GM19455 (cell line): ENCODE data around the gene PAPPA.

Experiments used
- ATAC-seq: cut with Tn5 transposase; IDR thresholded peaks from one replicate; pipeline ENCODE4 v1.9.1; 2021; ENCODE audit not compliant: unreplicated experiment

PAPPA gene

DNA sequence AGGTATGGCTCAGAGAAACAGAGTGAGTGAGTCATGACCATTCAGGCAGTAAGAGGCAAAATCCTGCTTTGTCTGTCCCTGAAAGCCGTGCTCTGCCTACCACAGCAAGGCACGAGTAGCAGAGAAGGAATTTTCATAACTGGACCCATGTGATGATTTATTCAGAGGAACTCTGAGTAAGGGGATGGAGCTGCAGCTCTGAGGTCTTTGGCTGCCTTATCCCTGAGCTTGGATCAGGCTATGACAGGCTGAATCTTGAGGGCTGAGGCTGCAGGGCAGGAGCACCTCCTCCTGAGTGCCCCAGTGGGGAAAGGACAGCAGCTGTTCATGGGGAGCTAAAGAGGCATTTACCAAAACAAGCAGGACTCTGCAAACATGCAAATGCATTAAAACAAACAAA, 183.4 kb downstream of the PAPPA start:
- no peak for ATAC-seq

- no peak for ATAC-seq
Observed at GRCh38 chr9:116340270-116340669, 186.7 kb downstream of the PAPPA start.

- ATAC-seq, result no peak
Observed at GRCh38 chr9:116342061-116342460, 188.5 kb downstream of the PAPPA start.

DNA sequence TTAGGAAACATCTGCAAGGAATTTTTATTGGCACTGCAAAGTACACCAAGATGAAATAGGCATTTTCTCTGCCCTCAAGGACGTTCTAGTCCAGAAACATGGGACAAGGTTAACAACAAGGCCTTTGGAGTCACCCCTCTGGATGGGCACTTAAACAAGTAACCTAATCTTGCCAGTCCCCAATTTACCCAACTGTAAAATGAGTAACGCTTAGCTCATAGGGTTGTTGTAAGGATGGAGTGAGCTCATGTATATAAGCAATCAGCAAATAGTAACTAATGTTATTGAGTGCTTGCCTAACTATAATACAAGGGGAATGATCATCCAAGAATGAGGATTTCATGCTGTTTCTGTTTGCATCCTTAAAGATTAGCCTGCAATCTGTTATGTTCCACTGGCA, 189.3 kb downstream of the PAPPA start:
- ATAC-seq, result no peak

DNA sequence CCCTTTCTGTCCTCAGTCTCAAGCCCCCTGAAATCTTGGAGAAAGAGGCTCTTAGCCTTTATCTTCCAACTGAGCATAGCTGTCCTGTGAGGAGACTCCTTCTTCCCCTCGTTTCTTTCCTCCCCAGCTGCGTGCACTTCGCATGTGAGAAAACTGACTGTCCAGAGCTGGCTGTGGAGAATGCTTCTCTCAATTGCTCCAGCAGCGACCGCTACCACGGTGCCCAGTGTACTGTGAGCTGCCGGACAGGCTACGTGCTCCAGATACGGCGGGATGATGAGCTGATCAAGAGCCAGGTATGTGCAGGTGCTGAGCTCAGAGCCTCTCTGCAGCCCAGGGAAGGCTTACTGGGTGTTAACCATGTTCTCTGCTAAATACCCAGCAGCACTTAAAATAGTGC, 190.8 kb downstream of the PAPPA start:
- no peak for ATAC-seq

- no peak for ATAC-seq
Observed at GRCh38 chr9:116345393-116345792, 191.8 kb downstream of the PAPPA start.

DNA sequence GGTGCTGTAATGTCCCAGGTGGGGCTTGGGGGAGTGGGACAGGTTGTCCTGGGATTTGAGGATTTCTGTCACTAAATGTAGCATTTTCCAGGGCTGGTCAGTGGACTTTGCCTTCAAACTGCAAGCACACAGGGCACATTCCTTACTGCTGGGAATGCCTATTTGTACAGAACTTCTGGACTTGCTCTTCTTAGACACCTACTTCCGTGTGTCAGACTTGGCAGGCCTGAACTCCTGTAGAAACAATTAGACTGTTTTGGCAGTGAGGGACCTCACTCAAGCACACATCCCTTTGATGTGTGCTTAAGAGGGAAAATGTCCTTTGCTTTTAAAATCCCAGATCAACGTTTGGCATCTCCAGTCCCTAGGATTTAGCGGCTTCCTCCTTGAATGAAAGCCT, 192.2 kb downstream of the PAPPA start:
- ATAC-seq, result no peak

- no peak for ATAC-seq
Observed at GRCh38 chr9:116349684-116350083, 196.1 kb downstream of the PAPPA start.

DNA sequence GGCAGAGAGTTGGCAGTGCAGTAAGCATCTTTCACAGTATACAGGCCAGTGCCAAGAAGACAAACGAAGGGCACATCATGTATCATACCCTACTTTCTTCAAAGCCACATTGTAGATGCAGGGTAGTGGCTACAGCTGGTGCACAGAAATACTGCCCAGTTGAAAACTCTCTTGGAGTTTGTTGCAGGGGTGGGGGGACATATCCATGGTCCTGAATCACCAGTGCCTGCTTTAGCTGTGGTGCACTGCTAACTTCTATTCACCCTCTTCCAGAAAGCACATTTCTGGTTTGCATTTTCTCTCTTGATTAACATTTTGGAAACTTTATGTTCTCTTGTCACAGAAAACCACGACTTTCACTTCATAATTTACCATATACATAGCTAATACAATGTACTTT, 196.6 kb downstream of the PAPPA start:
- no peak for ATAC-seq

DNA sequence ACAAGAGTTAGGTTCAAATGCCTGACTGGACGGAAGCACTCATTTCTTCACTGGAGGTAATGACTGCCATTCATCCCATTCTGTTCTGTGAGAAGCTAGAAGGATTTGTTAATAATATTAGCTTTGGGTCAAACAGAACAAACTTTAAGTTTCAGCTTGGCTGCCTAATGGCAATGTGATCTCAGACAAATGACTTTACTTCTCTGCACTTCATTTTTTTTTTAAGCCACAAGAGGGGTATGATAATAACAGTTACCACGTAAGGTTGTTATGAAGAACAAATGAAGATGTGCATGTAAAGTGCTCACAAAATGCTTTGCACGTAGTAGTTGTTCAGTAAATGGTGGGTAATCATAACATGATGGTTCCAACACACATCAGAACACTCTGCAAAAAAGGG, 199.4 kb downstream of the PAPPA start:
- ATAC-seq, result no peak

DNA sequence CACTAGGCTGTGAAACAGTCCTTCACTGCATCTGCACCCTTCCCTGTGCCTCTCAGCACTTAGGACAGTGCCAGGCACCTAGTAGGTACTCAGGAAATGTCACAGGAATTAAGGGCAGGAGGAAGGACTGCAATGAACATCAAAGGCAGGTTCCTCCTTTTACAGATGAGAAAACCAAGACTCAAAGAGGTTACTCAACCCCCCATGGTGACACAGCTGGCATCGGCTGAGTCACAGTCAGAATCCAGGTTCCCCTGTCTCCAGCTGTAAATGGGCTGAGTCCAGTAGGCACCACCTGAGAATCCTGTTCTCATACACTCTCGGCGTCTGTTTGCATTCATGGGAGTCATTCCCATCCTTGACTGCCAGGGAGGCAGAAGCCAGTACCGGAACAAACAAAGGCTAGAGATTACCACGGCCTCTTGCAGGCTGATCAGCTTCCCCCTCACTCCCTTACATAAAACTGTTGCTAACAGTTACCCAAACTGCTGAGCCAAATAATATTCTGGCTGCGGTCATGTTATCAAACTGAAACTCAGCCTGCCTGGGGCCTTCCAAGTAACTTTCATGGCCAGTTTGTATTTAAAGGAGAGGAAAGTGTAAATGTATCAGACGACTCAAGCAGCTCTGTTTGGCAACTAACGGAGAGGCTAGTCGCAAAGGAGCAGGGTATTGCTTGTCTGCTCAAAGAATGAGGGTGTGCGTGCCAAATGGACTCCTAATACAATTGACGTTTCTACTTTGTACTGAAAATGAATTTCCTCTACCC, 201.7 kb downstream of the PAPPA start:
- no peak for ATAC-seq

- no peak for ATAC-seq
Observed at GRCh38 chr9:116358251-116358650, 204.7 kb downstream of the PAPPA start.

DNA sequence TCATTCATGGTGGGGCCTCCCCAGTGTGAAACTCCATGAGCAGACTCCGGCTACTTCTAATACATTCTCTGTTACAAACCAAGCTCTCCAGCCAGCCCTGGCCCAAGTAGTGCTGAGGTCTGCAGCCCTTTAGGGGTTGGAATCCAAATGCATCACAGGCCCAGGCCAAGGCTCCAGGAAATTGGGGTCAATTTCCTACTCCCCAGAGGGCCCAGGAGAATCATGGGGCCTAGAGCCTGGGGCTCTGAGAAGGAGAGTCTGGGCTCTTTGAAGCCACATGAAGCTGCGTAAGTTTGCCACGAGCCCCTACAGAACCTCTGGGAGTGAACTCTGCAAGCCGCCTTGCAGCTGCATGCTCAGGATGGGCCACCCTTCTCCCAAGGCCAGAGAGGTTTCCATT, 206.4 kb downstream of the PAPPA start:
- no peak for ATAC-seq

- no peak for ATAC-seq
Observed at GRCh38 chr9:116360989-116361388, 207.4 kb downstream of the PAPPA start.

DNA sequence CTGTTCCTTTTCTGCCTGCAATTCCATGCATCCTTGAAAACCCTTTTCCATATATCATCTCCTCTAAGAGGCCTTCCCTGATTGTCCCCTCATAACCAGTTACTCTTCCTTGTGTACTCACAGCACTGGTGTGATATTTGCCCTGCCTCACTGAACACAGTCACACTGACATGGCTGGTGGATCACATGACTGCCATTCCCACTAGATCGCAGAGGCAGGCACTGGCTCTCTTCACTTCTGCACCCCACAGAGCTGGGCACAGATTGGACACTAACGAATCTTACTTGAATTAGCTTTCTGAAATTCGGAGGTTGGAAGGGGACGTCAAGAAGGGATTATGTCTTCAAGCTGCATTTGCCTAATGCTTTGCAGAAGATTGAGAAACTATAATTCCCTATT, 208.0 kb downstream of the PAPPA start:
- ATAC-seq, result no peak

DNA sequence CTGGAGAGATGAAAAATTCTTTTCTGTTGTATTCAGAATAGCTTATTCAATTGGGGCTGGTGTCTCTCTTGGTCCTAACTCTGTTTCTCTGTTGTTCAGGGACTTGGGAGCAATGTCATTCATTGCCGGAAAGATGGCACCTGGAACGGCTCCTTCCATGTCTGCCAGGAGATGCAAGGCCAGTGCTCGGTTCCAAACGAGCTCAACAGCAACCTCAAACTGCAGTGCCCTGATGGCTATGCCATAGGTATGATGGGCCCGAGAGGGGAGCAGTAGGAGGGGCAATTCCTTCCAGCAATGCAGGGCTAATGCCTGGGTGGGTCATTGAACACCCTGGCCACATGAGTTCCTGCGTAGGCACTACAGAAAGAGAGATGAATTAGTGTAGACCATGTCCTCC, 208.9 kb downstream of the PAPPA start:
- no peak for ATAC-seq

GRCh38 chr9:116365056-116365471, 211.5 kb downstream of the PAPPA start:
- no peak for ATAC-seq

DNA sequence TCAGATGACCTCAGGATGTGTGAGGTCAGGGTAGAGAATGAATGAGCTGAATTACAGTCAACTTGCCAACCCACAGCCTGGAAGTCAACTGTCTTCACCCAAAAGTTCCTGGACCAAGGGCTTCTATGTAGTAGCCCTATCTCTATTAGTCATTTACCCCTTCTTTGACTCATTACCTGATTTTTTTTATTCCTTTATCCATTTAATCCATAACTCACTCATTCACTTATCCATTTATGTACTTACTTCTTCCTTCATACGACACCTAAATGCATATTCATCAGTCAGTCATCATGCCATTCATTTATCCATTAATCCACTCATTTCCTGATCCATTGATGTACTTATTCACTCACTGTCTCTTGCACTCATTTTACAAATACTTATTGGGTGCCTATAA, 212.7 kb downstream of the PAPPA start:
- ATAC-seq, result no peak

DNA sequence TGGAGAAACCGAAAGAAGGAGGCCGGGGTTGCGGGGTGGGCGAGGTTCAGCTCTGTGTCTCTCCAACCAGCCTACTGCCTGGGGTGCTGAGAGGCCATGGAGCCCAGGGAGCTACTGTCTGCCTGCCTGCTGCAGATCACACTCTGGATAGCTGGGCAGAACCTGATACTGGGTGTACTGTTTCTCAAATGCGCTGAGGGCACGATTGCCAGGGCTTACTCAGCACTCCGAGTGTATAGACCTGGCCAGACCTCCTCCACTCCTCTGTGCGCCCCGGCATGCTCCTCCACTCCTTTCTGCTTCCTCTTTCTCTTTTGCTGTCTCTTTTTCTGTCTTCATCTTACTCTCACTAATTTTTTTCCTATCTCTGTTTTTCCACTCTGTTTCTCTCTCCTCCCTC, 215.1 kb downstream of the PAPPA start:
- ATAC-seq, result no peak

GRCh38 chr9:116369706-116370105, 216.1 kb downstream of the PAPPA start:
- no peak for ATAC-seq

DNA sequence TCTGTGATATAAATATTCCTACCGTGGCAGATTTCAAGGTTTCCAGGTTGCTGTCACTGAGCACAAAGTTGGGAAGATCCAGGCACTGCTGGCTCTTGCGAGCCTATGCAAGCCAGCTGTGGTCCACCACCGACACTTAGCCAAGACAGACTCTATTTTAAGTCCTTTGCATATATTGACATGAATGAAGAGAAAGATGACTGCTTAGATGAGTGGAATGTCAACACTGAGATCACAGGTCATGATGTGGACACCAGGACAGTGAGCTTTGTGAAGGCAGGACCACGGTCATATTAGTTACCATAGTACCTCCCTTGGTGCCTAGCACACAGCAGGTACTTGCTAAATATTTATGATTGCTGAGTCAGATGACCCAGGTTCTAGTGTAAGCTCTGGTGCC, 217.0 kb downstream of the PAPPA start:
- no peak for ATAC-seq

DNA sequence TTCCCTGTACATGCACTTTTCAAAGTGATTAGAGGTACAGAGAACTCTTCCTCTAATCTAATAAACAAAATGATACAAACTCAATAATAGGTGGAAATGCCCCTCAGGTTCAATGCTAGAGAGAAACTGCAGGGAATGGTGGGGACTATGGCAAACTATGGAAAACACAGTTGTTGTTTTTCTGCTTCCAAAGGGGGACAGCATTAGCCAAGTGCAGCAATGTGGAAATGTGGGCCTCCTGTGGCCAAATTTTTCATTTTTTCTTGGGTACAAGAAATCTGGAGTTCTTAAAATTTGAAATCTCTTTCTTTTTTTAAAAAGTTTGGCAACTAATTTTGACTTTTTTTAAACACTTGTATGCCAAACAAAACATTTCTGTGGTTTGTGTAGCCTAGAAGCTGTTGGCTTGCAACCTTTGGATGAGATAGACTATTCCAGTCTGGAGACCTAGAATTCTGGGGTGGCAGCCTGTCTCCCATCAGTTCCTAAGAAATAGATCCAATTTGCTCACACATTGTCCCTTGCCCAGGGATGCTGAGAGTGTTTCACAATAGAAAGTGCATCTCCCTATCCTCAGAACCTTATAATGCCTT, 218.6 kb downstream of the PAPPA start:
- no peak for ATAC-seq

- ATAC-seq, result no peak
Observed at GRCh38 chr9:116372786-116373185, 219.2 kb downstream of the PAPPA start.
